NOMO-1 (cell line): ENCODE data around the gene RPL37.
"Not testable (repeated sequence)": the region's sequence is repeated elsewhere in the genome, so short reads cannot be mapped to it uniquely, and the experiment has no call there.

Source experiments
- DNase-seq, 2 experiments: peaks; one replicate each; lab custom pipeline; 2025; ENCODE audit not compliant: unreplicated experiment in 2 of 2; lab: John Stamatoyannopoulos, UW

Gene RPL37

GRCh38 chr5:40834849-40835787 is at the start of gene RPL37:
TSS of gene RPL37 (minus strand) at chr5:40835222. CDS start at chr5:40835185, 37 bp downstream.
- DNase-seq: peak; percentile 100

DNA sequence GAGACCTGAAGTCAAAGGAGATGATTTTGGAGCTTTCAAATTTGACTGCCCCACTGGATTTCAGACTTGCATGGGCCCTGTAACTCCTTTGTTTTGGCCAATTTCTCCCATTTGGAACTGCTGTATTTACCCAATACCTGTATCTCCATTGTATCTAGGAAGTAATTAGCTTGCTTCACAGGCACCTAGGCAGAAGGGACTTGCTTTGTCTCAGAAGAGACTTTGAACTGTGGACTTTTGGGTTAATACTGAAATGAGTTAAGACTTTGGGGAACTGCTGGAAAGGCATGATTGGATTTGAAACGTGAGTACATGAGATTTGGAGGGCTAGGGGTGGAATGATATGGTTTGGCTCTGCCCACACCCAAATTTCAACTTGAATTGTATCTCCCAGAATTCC is 48.0 kb upstream of the RPL37 start:
- not testable (repeated sequence) for DNase-seq

DNA sequence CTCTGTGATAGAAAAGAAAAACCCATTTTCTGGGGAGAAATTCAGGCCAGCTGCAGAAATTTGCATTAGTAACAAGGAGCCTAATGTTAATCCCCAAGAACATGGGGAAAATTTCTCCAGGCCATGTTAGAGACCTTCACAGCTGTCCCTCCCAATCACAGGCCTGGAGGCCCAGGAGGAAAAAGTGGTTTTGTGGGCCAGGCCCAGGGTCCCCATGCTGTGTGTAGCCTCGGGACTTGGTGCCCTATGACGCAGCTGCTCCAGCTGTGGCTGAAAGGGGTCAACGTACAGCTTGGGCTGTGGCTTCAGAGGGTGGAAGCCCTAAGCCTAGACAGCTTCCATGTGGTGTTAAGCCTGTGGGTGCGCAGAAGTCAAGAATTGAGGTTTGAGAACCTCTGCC is 47.3 kb upstream of the RPL37 start:
- no peak for DNase-seq

- DNase-seq: peak; percentile 64 to 80
Observed at GRCh38 chr5:40879163-40879942, 44.3 kb upstream of the RPL37 start.

DNA sequence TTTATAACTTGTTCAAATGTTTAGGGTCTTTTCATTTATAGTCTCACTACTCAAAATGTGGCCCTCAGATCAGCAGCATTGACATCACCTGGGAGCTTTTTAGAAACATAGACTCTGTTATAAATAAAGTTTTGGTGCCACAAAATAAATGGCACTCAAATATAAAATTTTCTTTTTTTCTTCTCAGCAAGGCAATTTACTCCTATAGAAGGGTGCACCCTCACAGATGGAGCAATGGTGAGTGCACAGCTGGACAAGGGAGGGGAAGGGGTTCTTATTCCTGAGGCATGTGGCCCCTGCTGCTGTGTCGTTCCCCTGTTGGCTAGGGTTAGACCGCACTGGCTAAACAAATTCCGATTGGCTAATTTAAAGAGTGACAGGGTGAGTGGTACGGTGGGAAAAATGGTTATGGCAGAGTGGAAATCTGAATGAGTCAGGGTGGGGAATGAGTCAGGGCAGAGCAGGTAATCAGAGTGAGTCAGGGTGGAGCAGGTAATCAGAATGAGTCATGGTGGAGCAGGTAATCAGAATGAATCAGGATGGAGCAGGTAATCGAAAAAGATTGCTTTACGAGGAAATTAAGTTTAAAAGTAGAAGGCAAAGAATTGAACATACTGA is 42.5 kb upstream of the RPL37 start:
- no peak for DNase-seq

- no peak for DNase-seq
Observed at GRCh38 chr5:40875958-40876357, 40.9 kb upstream of the RPL37 start.

DNA sequence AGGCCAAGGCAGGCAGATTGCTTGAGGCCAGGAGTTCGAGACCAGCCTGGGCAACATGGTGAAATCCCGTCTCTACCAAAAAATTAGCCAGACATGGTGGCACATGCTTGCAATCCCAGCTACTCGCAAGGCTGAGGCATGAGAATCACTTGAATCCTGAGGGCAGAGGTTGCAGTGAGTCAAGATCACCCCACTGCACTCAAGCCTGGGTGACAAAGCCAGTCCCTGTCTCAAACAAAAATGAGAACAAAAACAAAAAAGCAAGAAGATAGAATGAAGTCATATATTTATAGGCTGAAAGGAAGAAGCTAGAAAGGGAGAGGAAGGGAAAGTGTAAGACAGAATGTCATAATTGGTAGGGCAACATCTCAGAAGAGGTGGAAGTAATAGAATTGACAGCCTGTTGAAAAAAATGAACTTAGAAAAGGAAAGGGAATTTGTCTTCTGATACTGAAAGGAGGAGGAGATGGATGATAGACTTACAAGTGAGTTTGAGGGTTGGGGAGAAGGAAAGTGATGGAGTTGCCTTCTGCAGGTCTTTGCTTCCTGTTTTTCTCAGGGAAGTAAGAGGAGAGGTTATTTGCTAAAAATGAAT is 38.4 kb upstream of the RPL37 start:
- peak in 1 of 2 experiments; percentile 50 for DNase-seq

DNA sequence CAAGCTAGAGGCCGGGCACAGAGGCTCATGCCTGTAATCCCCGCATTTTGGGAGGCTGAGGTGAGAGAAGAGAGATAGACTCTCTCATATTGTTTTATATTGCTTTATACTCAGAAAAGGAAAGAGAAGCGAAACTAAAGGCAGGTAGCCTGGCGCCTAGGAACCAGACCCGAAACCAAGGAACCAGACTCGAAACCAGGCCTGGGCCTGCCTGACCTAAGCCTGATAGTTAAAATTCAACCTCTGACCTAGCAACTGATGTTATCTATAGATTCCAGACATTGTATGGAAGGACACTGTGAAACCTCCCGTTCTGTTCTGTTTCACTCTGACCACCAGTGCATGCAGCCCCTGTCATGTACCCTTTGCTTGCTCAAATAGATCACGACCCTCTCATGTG is 37.2 kb upstream of the RPL37 start:
- not testable (repeated sequence) for DNase-seq

DNA sequence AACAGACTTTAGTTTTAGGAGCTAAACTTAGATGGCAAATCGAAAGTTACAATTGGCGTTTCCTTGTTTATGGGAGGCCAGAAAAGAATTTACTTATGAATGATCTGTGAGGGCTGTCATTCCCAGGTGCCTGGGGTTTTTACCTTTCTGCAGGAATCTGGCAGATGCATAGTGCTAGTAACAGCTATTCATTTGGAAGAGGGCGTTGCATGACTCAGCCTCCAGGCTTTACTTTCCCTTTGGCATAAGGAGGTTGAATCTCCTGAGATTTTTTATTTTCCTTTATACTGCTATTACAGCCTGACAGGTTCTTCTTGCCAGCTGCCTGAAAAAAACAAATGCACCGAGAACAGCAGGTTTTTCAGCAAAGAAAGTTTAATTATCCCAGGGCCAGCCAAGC is 36.2 kb upstream of the RPL37 start:
- no peak for DNase-seq

DNA sequence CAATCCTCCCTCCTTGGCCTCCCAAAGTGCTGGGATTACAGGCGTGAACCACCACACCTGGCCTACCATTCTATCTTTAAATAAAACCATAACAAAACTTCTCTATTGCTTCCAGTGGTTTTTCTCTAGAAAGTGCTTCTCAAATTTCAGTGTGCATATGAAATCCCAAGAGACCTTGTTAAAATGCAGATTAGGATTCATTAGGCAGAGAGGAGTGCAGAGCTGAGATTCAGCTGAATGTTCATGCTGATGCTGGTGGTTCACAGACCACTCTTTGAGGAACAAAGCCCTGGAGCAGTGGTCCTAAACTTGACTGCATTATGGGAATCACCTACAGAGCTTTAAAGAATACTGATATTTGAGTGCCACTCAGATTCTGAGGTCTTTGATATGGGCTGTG is 34.4 kb upstream of the RPL37 start:
- DNase-seq: no peak

DNA sequence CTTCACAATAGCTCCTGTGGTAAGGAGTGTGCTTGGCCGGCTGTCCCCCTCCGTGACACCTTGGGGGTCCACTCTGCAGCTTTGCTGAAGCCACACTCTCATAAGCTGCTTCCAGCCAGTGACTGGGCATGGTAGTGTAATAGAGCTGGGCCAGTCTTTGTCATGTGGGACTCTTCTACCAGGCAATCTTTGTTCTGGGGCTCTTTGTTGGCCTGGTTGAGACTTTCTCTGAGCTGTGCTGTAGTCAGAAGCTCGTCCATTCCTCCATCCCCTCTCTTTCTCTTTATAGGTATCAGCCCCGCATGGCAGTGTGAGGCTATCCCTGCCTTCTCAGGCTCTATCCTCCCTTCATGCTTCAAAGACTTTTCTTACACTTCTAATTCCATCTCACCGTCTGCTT is 31.8 kb upstream of the RPL37 start:
- no peak for DNase-seq

DNA sequence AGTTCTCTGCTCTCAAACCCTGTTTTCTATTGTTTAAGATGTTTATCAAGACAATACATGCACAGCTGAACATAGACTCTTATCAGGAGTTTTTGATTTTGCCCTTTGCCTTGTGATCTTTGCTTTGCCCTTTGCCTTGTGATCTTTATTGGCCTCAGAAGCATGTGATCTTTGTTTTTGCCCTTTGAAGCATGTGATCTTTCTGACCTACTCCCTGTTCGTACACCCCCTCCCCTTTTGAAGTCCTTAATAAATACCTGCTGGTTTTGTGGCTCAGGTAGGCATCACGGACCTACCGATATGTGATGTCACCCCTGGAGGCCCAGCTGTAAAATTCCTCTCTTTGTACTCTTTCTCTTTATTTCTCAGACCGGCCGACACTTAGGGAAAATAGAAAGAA is 30.0 kb upstream of the RPL37 start:
- not testable (repeated sequence) for DNase-seq

GRCh38 chr5:40860711-40861110 is 25.7 kb upstream of the RPL37 start:
- no peak for DNase-seq

DNA sequence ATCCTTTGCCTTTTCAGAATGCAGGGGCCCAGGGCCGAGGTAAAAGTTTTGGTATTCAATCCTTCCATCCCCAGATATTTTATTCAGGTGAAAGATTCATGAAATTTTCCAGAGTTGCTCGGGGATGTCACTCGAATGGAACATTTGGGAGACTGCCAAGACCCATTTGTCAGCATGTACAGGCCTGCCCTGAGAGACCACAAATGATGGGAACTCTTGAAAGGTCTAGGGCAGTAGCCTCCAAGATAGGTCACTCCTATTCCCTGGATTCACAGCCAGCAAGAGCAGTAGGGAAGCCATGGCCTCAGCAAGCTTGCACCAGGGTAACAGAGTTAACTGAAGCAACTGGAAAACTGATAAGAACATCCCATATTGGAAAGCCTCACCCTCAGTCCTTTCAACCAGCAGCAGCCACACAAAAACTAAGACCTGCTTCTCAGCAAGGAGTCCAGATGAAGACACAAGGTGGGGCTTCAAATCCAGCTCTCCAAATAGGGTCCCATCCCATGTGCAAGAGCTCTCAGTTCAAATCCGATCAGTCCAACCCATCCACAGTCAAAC is 18.7 kb upstream of the RPL37 start:
- no peak for DNase-seq

DNA sequence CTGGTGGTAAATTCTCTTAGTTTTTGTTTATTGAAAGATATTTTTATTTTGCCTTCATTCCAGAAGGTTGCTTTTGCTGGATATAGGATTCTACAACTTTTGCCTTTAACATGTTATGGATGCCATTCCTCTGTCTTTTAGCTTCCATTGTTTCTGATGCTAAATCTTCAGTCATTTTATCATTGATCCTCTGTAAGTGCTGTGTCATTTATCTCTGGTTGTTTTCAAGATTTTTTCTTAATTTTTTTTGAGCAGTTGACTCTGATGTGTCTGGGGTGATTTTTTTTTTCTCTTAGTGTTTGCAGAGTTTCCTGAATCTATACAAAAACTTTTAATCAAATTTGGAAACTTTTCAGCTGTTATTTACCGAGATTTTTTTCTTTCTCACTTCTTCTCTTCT is 12.5 kb upstream of the RPL37 start:
- no peak for DNase-seq

DNA sequence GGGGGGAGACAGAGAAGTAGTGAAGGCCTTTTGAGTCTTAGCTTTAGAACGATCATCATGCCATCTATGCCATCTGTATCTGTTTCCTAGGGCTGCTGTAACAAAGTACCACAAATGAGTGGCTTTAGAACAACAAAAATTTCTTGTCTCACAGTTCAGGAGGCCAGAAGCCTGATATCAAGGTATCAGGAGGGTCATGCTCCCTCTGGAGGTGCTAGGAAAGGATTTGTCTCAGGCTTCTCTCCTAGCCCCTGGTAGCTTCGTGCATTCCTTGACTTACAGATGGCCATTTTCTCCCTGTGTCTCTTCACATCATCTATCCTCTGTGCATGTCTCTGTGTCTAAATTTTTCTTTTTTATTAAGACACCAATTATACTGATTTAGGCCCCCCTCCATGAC is 11.3 kb upstream of the RPL37 start:
- DNase-seq: no peak

- DNase-seq: no peak
Observed at GRCh38 chr5:40844565-40844964, 9.5 kb upstream of the RPL37 start.

GRCh38 chr5:40842351-40842750 is 7.3 kb upstream of the RPL37 start:
- no peak for DNase-seq

GRCh38 chr5:40841068-40841805 is 6.2 kb upstream of the RPL37 start, which contains the start of gene CARD6:
TSS of gene CARD6 (plus strand) at chr5:40841367. CDS start at chr5:40841383, 16 bp downstream.
- peak; percentile 73 to 93 for DNase-seq

GRCh38 chr5:40838086-40838485 is 3.1 kb upstream of the RPL37 start:
- peak in 1 of 2 experiments; percentile 44 for DNase-seq
